Measurements from ENCODE around the gene TBC1D32.
"Not testable (repeated sequence)": the region's sequence is repeated elsewhere in the genome, so short reads cannot be mapped to it uniquely, and the experiment has no call there.

The TBC1D32 gene

DNA sequence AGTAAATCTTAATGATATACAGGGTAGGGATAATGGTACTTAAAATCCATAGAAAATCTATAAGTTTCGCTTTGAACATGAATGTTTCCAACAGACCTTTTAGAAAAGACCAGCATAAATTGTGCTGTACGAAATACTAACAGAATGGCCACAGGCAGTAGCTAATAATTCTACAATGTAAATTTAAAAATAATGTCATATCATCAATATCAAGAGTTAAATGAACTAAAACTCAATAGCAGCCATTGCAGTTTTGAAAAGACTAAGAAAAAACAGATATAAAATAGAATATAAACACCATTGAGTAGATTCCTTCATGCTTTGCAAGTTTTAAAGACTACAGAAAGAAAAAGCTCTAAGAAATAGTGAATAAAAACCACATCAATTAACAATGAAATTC lies 14.7 kb downstream of the TBC1D32 start:
- DNase-seq (ENCODE audit: low spot score): no peak

DNA sequence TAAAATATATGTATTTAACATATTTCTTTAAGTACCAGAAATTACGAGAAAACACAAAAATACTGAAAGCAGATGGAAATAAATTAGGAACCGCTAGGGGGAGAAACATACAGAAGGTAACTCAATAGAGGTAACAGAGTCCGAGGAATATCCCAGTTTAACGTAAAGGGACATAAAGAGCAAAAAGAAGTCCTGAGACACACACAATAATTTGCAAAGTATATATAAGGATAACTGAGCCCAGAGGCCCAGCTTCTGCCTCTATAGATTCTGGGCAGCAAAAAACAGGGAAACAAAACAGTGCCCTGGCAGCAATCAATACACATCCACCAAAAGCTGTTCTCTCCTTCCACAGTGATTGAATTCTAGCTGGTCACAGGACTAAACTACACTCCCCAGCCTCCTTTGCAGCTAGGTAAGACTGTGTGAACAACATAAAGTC lies 15.1 kb downstream of the TBC1D32 start:
- DNase-seq (ENCODE audit: low spot score): peak; percentile 30

DNA sequence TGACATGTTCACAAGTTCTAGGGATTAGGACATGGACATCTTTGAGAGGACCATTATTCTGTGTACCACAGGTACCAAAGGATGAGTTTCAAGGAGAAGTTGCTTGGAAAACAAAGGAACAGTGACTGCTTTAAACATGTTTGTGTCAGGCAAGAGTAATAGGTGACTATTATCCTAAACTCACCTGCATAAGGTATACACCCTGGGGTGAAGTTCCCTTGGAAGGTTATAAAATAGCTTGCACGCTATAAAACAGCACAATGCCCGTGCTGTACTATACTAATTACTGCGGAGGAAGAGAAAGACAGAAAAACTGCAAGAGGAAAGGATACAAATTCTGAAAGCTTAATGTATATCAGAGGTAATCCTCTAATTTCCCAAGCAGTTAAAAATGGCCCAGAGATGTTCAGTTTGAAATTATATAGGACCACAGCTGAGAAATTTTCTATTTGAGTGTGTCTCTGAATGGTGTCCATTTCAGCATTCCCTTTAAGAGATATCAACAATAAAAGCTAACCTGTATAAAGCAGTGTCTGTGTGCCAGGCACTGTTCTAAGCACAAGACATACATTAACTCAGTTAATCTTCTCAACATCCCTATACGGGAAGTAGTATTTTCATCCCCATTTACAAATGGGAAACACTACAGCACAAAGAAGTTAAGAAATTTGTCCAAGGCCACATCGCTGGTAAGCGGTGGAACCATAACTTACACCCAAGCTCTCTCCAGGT lies 19.7 kb downstream of the TBC1D32 start:
- DNase-seq (ENCODE audit: low spot score): no peak

DNA sequence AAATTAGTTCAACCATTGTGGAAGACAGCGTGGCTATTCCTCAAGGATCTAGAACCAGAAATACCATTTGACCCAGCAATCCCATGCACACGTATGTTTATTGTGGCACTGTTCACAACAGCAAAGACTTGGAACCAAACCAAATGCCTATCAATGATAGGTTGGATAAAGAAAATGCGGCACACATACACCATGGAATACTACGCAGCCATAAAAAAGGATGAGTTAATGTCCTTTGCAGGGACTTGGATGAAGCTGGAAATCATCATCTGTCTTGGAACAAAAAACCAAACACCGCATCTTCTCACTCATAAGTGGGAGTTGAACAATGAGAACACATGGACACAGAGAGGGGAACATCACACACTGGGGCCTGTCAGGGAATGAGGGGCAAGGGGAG lies 22.5 kb downstream of the TBC1D32 start:
- not testable (repeated sequence) for DNase-seq (ENCODE audit: low spot score)

DNA sequence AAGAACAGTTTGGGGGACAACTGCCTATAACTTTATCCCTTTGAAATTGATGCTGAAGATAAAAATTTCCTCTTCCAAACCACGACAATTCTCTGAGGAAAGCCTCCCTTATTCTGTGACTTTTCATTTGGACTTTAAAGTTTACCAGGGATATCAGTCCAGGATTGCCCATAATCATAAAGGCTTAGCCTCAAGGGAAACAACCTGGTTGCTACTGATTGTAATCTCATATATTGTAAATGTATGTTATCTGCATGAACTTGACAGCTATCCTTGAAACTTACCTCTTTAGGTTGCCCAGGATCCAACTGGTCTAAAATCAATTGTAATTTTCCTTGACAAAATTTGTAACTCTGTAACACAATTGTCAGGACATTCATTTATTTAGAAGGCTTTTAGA lies 23.8 kb downstream of the TBC1D32 start:
- DNase-seq (ENCODE audit: low spot score): no peak

DNA sequence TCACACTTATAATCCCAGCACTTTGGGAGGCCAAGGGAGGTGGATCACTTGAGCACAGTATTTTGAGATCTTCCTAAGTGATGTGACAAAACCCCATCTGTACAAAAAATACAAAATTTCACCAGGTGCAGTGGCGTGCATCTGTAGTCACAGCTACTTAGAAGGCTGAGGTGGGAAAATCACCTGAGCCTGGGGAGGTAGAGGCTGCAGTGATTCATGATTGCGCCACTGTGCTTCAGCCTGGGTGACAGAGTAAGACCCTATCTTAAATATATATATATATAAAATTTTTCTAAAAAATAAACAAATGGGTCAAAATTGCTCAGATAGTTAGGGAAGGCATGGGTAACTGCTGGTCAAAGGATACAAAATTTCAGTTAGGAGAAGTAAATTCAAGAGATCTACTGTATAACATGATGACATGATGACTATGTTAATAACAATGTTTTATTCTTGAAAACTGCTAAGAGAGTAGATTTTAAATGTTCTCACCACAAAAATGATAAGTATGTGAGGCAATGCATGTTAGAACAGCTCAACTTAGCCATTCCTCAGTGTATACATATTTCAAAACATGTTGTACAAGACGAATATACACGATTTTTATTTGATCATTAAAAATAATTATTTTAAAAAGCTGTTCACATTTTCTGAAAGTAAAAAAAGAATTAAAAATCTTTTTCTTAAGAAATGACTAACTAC lies 24.4 kb downstream of the TBC1D32 start:
- DNase-seq (ENCODE audit: low spot score): no peak

DNA sequence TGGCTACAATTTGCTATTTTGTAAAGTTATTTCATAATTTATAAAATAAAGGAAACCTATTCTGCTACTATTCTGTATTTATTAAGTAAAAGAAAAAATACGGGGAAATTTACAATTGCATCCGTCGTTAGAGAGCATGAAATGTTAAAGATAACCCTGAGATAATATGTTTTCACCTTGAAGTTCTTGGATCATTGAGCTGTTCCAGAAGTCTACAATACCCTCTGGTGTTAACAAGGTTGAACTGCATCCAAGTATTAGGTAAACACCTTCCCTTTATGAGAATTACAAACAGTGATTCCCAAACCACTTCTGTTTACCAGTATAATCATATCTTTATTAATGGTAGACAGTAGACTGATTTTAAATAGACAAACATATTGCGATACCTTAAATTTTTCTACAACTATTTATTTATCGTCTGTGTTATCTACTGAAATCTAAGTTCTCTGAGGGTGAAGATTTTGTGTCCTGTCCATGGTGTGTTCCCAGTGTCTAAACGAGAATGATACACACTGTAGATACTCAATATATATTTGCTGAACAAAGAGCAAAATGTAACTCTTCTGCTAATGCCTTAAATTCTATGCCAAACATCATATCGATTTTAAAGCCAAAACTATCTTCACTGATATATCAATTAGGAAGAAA lies 28.2 kb downstream of the TBC1D32 start:
- peak; percentile 42 for DNase-seq (ENCODE audit: low spot score)

DNA sequence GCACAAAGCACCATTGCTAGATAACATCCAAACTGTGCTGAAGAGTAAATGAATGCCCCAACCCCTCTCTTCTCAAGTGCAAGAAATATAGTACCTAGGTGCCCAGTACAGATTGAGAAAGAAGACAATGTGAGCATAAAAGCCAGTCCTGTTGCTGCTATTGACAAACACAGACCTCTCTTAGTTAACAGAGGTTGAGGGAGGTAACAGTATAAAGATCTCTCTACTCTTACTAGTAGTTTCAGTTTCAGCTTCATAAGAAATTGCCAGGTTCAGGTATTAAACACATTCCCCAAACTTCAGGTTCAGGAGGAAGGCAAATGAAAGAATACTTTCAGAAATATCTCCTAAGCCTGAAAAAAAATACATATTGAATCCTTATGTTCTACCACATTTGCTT lies 31.4 kb downstream of the TBC1D32 start:
- DNase-seq (ENCODE audit: low spot score): no peak

DNA sequence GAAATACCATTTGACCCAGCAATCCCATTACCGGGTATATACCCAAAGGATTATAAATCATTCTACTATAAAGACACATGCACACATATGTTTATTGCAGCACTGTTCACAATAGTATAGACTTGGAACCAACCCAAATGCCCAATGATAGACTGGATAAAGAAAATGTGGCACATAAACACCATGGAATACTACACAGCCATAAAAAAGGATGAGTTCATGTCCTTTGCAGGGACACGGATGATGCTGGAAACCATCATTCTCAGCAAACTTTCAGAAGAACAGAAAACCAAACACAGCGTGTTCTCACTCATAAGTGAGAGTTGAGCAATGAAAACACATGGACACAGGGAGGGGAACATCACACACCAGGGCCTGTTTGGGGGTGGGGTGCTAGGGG lies 33.1 kb downstream of the TBC1D32 start:
- DNase-seq (ENCODE audit: low spot score): not testable (repeated sequence)

DNA sequence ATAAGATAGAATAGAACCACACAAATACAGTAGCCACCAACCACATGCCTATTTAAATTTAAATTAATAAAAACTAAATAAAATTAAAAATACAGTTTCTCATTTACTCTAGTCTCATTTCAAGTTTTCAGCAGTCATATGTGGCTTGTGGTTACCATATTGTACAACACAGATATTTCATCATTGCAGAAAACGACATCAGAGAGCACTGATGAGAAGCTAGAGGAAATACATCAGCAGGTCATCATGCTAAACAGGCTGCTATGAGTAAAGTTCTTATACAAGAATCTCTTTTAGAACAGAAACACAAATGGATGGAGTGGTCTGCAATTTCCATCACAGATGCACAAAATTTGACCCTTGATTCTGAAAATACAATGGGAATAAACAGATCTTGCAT lies 36.6 kb downstream of the TBC1D32 start:
- DNase-seq (ENCODE audit: low spot score): no peak

DNA sequence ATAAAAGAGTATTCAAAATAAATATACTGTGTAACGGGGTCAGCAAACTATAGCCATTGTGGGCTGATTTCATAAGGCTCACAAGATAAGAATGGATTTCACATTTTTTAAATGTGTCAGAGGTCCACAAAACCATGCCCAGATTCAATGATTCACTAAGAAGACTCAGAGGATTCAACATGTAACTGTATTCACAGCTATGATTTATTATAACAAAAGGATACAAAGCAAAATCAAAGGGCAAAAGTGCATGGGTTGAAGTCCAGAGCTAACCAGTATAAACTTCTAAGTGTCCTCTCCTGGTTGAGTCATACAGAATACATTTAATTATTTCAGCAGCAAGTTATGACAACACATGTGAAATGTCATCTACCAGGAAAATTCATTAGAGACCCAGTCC lies 49.2 kb downstream of the TBC1D32 start:
- DNase-seq (ENCODE audit: low spot score): no peak

DNA sequence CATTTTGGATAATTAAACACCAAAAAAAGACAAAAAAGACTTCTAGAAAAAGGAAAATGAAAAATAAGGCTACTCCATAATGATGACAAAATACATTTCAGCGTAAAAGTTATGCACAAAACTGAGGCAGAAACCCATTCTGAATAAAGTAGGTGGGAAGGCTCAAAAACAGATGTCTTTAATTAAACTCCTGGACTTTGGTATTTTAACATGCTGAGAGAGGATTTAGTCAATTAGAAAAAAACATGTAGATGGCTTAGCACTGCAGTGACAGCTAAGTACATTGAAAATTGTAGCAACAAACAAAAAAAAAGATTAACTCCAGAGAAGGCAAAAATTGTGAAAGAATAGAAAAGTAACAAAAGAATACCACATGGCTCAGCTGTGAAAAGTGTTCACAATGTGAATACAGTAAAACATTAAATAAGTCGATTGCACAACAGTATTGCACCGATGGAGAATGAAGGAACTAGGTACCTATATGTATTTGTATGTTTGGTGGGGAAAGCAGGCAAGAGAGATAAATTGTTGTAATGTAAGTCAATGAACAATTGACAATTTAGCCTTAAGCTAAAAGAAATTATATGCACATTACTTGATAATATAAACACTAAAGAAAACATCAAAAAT lies 59.5 kb downstream of the TBC1D32 start:
- no peak for DNase-seq (ENCODE audit: low spot score)

DNA sequence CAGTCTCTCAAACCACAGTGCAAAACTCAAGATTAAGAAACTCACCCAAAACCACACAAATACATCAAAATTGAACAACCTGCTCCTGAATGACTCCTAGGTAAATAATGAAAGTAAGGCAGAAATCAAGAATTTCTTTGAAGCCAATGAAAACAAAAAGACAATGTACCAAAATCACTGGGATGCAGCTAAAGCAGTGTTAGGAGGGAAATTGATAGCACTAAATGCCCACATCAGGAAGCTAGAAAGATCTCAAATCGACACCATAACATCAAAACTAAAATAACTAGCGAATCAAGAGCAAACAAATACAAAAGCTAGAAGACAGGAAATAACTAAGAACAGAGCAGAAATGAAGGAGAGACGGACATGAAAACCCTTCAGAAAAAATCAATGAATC lies 70.5 kb downstream of the TBC1D32 start:
- no peak for DNase-seq (ENCODE audit: low spot score)

DNA sequence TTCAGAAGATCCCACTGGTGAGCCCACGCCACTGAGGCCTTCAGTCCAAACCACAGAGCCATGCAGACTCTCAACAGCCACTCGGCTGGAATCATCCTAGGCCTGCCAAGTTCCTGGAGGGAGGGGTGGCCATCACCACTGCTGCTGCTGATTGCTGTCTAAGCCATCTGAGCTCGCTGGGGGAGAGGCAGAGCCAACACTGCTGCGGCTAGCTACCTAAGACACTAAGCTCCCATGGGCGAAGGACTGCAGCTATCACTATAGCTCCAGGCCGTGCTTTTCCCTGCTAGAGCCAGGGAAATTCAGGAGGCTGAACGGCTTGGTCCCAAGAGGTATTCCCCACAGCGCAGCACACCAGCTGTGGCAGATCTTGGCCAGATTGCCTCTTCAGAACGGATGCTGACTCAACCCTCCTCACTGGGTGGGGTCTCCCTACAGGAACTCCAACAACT lies 73.6 kb downstream of the TBC1D32 start:
- DNase-seq (ENCODE audit: low spot score): peak; percentile 8

DNA sequence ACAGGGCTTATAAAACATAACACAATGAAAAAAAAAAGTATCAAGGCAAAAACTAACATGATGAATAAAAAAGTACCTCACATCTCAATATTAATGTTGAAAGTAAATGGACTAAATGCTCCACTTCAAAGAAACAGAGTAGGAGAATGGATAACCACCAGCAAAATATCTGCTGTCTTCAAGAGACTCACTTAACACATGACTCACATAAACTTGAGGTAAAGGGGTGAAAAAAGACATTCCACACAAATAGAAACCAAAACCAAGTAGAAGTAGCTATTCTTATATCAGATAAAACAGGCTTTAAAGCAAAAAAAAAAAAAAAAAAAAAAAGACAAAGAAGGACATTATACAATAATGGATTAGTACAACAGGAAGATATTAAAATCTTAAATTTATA lies 86.9 kb downstream of the TBC1D32 start:
- no peak for DNase-seq (ENCODE audit: low spot score)

DNA sequence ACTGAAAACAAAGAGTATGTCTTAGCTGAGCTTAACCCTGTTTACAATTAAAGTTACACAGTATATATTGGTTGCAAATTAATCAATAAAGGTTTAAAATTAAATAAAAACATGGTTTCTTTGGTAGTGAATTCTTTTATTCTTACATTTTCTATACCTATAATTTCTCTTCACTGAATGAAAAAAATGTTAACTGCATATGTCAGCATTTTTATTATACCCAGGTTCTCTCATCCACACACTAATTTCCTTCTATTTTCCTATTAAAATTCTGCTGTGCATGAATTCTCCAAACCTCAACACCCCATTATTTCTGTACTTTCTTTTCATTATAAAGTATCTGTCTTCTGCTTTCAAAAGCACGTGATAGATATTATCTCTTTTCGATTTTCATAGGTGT lies 91.9 kb downstream of the TBC1D32 start:
- DNase-seq (ENCODE audit: low spot score): no peak

DNA sequence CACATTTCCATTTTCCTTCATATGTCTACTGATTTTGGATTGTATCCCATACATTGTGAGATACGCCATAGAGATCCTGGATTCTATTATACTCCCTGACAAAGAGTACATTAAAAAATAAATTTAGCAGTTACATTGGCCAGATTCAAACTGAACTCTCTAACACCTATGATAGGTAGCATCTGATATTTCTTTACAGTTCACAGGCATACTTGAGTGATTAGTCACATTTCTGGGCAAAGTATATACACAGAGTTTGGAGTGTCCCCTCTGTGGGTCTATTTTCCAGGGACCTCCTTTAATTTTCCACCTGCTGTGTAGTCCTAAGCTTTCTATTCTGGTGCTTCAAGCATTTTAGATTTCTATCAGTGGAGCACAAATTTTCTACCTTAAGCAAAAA lies 96.4 kb downstream of the TBC1D32 start:
- no peak for DNase-seq (ENCODE audit: low spot score)

DNA sequence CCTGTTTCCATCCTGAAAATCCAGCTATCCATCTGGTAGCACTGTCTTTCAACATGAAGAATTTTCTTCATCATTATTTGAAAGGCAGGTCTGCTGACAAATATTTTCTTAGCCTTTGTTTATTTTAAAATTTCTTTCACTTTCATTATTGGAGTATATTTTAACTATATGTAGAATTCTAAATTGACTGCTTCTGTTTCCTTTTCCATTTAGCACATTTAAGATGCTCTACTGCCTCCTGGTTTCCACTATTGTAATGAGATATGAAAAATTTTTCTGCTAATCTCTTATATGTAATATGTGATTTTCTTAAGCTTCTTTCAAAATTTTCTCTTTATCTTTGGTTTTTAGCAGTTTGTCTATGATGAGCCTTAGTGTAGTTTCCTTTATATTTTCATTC lies 97.3 kb downstream of the TBC1D32 start:
- DNase-seq (ENCODE audit: low spot score): no peak

DNA sequence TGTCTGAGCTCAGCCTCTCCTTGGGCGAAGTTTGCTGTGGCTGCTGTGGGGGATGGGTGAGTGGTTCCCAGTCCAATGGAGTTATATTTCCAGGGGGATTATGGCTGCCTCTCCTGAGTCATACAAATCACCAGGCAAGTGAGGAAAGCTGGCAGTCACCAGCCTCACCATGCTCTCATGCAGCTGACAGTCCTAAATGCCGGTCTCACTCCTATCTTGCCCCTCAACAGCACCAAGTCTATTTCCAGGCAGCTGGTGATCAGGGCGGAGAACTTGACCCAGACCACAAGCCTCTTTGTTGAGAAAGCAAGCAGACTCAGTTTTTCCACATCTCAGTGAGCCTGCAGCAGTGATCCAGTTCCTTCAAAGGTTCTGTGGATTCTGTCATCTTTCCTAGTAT lies 98.9 kb downstream of the TBC1D32 start:
- DNase-seq (ENCODE audit: low spot score): no peak

DNA sequence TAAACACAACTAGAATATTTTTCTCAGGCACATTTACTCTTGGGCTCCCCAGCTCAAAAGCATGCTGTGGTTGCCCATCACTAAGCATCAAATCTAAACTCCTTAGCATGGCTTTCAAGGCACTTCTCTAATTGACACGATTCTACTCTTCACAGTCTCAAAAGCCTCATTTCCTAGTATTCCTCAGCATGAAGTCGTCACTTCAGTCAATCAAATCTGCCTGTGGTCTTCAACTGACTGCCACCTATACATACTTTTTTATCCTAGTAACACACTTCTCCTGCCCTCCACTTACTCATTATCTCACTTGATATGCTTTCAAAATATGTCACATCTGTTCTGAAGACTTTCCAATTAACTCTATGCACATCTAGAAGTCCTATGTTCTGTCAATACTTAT lies 110.3 kb downstream of the TBC1D32 start:
- DNase-seq (ENCODE audit: low spot score): no peak

DNA sequence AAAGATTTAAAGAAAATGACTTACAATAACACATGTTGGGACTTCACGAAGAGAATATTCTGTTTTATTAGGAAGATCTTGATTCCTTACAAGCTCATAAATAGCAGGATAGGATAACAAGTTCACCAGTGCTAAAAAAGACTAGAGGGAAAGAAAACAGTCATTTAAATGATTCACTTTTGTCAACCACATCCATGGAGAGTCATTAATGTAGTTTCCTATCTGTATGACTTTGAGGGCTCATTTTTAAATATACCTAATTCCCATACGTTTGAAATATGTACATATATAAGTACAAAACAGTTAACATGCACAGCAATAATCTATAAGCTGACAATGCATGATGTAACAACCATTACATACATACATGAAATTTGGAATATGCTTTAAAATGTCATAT lies 111.1 kb downstream of the TBC1D32 start:
- DNase-seq (ENCODE audit: low spot score): no peak

DNA sequence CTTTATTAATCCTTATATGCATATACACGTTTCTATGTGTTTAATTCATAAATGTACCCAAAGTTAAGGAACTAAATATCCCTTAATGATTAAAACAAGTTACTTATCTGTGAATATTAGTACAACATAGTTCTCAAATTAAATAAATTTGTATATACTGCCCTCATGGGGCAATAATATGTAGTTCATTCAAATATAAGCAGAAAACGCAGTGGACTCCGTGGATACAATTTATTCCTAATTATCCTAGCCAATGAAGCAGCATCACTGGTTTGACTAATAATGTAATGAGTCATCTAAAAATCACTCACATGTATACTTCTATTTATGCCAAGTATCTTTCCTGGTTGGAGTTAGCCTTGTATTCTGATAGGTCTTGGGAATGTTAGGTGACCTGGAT lies 111.6 kb downstream of the TBC1D32 start:
- DNase-seq (ENCODE audit: low spot score): peak; percentile 23

DNA sequence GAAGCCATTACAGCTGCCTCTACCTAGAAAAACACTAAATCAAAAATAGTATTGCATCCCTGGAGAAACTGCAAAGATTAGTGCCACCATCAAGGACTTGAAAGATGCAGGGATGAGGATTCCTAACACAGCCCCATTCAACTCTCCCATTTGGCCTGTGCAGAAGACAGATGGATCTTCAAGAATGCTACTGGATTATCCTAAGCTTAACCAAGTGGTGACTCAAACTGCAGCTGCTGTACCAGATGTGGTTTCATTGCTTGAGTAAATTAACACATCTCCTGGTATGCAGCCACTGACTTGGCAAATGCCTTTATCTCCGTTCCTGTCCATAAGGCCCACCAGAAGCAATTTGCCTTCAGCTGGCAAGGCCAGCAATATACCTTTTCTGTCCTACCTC lies 117.4 kb downstream of the TBC1D32 start:
- no peak for DNase-seq (ENCODE audit: low spot score)
